ENCODE results near the gene PCDHB4.
"Not testable (repeated sequence)": the region's sequence is repeated elsewhere in the genome, so short reads cannot be mapped to it uniquely, and the experiment has no call there.

Gene PCDHB4

DNA sequence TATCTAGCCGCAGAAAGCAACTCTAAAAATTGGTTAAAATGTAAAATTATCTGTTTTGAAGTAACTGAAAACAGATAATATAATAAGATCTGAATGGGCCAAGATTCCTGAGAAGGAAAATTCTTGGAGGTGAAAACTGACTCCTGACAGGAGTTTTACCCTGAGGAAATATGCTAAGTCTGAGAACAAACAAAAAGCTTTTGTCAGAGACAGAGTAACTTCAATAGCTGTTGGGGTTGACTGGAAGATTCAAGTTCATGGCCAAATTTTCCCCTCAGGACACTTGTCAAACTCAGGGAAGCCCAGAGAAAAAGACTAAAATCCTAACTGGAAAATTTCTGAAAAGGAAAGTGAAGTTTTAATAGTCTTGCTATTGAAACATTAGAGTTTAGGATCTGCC is 5.7 kb downstream of the PCDHB4 start:
- DNase-seq (ENCODE audit: extremely low read depth, low read depth), result no peak
- H3K4me3 ChIP-seq (replicated peaks; ENCODE audit: low read depth, low read length), result no peak overlapping the region
- TF ChIP-seq, protein P1, sequence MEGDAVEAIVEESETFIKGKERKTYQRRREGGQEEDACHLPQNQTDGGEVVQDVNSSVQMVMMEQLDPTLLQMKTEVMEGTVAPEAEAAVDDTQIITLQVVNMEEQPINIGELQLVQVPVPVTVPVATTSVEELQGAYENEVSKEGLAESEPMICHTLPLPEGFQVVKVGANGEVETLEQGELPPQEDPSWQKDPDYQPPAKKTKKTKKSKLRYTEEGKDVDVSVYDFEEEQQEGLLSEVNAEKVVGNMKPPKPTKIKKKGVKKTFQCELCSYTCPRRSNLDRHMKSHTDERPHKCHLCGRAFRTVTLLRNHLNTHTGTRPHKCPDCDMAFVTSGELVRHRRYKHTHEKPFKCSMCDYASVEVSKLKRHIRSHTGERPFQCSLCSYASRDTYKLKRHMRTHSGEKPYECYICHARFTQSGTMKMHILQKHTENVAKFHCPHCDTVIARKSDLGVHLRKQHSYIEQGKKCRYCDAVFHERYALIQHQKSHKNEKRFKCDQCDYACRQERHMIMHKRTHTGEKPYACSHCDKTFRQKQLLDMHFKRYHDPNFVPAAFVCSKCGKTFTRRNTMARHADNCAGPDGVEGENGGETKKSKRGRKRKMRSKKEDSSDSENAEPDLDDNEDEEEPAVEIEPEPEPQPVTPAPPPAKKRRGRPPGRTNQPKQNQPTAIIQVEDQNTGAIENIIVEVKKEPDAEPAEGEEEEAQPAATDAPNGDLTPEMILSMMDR (IDR thresholded peaks at IDR 0.05; ENCODE audit: low read depth, low read length, missing control alignments), result no peak

DNA sequence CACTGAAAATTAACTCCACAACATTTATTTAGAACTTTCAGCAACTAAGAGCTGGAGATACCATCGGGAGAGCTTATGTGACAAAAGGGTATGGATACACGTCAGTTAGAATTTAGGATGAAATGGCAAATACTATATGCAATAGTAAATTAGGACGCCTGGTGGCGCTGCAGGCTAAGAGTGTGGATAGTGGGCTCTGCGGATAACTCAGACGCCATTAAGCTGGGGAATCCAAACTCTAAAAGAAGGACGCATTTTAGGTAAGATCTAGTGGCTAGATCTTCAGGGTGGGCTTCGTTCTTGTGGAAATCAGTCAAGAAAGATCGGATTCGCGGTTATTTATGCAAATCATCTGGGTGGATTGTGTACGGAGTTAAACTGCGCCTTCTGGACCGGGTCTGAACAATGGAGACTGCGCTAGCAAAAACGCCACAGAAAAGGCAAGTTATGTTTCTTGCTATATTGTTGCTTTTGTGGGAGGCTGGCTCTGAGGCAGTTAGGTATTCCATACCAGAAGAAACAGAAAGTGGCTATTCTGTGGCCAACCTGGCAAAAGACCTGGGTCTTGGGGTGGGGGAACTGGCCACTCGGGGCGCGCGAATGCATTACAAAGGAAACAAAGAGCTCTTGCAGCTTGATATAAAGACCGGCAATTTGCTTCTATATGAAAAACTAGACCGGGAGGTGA is 13.6 kb downstream of the PCDHB4 start, which contains the start of gene PCDHB5:
TSS of gene PCDHB5 (plus strand) at position 177 of the 688 bp plus-strand sequence. CDS start at position 406, 229 bp downstream.
- DNase-seq (ENCODE audit: extremely low read depth, low read depth), result no peak
- H3K4me3 ChIP-seq (replicated peaks; ENCODE audit: low read depth, low read length), result no peak within 1 kb of the TSS
- TF ChIP-seq, protein P1 (IDR thresholded peaks at IDR 0.05; ENCODE audit: low read depth, low read length, missing control alignments), result peak; percentile 31

DNA sequence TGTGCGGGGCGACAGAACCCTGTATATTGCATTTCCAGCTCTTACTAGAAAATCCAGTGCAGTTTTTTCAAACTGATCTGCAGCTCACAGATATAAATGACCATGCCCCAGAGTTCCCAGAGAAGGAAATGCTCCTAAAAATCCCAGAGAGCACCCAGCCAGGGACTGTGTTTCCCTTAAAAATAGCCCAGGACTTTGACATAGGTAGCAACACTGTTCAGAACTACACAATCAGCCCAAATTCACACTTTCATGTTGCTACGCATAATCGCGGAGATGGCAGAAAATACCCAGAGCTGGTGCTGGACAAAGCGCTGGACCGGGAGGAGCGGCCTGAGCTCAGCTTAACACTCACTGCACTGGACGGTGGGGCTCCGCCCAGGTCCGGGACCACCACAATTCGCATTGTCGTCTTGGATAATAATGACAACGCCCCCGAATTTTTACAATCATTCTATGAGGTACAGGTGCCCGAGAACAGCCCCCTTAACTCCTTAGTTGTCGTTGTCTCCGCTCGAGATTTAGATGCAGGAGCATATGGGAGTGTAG is 14.2 kb downstream of the PCDHB4 start:
- TF ChIP-seq, protein P1 (IDR thresholded peaks at IDR 0.05; ENCODE audit: low read depth, low read length, missing control alignments), result no peak
- DNase-seq (ENCODE audit: extremely low read depth, low read depth), result no peak
- no peak overlapping the region for H3K4me3 ChIP-seq (replicated peaks; ENCODE audit: low read depth, low read length)

DNA sequence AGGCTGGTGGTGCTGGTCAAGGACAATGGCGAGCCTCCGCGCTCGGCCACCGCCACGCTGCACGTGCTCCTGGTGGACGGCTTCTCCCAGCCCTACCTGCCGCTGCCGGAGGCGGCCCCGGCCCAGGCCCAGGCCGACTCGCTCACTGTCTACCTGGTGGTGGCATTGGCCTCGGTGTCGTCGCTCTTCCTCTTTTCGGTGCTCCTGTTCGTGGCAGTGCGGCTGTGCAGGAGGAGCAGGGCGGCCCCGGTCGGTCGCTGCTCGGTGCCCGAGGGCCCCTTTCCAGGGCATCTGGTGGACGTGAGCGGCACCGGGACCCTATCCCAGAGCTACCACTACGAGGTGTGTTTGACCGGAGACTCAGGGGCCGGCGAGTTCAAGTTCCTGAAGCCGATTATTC is 15.7 kb downstream of the PCDHB4 start:
- DNase-seq (ENCODE audit: extremely low read depth, low read depth); H3K4me3 ChIP-seq (replicated peaks; ENCODE audit: low read depth, low read length): not testable (repeated sequence)

DNA sequence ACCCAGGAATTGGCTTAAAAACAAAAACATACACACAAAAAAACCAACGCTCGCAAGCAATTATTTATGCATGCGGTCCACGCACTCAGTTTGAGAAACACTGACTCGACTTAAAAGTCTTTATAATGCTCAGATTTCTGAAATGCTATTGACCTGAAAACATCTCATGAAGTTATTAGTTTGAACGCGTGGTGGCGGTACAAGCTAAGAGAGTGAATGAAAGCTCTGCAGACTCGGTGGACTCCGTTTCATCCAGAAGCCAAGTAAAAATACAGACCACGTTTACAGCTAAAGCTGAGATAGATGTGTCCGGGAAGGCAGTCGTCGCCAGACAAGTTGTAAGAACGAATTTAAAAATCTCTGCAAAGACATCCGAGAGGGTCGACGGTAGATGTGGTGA is 28.2 kb downstream of the PCDHB4 start, which contains the start of gene PCDHB6:
TSS of gene PCDHB6 (plus strand) at position 246 of the 400 bp plus-strand sequence. CDS start 201 bp downstream, outside the sequence.
- DNase-seq (ENCODE audit: extremely low read depth, low read depth), result no peak
- TF ChIP-seq, protein P1 (IDR thresholded peaks at IDR 0.05; ENCODE audit: low read depth, low read length, missing control alignments), result no peak
- H3K4me3 ChIP-seq (replicated peaks; ENCODE audit: low read depth, low read length), result no peak within 1 kb of the TSS

DNA sequence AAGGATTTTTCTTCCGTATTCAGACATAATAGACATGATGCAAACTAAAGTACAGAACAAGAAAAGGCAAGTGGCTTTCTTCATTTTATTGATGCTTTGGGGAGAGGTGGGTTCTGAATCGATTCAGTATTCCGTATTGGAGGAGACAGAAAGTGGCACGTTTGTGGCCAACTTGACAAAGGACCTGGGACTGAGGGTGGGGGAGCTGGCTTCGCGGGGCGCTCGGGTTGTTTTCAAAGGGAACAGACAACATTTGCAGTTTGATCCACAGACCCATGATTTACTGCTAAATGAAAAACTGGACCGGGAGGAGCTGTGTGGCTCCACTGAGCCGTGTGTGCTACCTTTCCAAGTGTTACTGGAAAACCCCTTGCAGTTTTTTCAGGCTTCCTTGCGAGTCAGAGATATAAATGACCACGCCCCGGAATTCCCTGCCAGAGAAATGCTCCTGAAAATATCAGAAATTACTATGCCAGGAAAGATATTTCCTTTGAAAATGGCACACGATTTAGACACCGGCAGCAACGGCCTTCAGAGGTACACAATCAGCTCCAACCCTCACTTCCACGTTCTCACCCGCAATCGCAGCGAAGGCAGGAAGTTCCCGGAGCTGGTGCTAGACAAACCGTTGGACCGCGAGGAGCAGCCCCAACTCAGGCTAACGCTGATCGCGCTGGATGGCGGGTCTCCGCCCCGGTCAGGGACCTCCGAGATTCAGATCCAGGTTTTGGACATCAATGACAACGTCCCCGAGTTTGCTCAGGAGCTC is 28.8 kb downstream of the PCDHB4 start:
- H3K4me3 ChIP-seq (replicated peaks; ENCODE audit: low read depth, low read length), result no peak overlapping the region
- DNase-seq (ENCODE audit: extremely low read depth, low read depth), result no peak
- TF ChIP-seq, protein P1 (IDR thresholded peaks at IDR 0.05; ENCODE audit: low read depth, low read length, missing control alignments), result no peak

DNA sequence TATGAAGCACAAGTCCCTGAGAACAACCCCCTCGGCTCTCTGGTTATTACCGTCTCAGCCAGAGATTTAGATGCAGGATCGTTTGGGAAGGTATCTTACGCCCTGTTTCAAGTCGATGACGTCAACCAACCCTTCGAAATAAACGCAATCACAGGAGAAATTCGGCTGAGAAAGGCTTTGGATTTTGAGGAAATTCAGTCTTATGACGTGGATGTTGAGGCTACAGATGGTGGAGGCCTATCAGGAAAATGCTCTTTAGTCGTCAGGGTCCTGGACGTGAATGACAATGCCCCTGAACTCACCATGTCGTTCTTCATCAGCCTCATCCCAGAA is 29.3 kb downstream of the PCDHB4 start:
- H3K4me3 ChIP-seq (replicated peaks; ENCODE audit: low read depth, low read length), result no peak overlapping the region
- no peak for DNase-seq (ENCODE audit: extremely low read depth, low read depth)
- TF ChIP-seq, protein P1 (IDR thresholded peaks at IDR 0.05; ENCODE audit: low read depth, low read length, missing control alignments), result no peak

DNA sequence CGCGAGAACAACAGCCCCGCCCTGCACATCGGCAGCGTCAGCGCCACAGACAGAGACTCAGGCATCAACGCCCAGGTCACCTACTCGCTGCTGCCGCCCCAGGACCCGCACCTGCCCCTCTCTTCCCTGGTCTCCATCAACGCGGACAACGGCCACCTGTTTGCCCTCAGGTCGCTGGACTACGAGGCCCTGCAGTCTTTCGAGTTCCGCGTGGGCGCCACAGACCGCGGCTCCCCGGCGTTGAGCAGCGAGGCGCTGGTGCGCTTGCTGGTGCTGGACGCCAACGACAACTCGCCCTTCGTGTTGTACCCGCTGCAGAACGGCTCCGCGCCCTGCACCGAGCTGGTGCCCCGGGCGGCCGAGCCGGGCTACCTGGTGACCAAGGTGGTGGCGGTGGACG is 30.0 kb downstream of the PCDHB4 start:
- H3K4me3 ChIP-seq (replicated peaks; ENCODE audit: low read depth, low read length); DNase-seq (ENCODE audit: extremely low read depth, low read depth): not testable (repeated sequence)

DNA sequence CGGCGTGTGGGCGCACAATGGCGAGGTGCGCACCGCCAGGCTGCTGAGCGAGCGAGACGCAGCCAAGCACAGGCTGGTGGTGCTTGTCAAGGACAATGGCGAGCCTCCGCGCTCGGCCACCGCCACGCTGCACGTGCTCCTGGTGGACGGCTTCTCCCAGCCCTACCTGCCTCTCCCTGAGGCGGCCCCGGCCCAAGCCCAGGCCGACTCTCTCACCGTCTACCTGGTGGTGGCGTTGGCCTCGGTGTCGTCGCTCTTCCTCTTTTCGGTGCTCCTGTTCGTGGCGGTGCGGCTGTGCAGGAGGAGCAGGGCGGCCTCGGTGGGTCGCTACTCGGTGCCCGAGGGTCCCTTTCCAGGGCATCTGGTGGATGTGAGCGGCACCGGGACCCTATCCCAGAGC is 30.5 kb downstream of the PCDHB4 start:
- not testable (repeated sequence) for H3K4me3 ChIP-seq (replicated peaks; ENCODE audit: low read depth, low read length); DNase-seq (ENCODE audit: extremely low read depth, low read depth)

Data from HFF-Myc (cell line).